ENCODE results near the gene PSMG4. TPM values are rescaled to one million over a fixed set of nuclear protein-coding genes. Genes with fewer than 3 reads are reported as not detected.

Gene PSMG4
- total and polyA plus RNA-seq, 9 donors, result 10.3 to 16.3 (median 12.7) TPM

DNA sequence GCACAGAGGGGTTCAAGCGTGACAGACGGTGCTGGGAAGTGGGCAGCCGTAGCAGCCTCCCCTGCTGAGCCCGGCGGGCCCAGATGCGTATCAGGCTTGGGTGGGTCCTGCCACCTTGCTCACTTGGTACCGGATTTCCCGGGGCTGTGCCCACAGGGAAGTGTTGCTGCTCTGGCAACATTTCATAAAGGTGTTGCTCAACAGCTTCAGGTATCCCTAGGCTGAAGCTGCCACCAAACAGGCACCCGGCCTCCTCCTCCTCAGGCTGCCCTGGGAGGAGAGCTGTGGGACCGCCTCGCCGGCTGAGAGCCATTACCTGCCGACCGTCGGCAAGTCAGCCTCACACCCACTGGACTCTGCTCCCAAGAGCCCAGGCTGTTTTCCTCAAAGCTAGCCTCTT, 11.5 kb downstream of the PSMG4 start:
- DNase-seq, result no peak
- Histone ChIP-seq H3K4me1 (ENCODE audit: control insufficient read depth, insufficient read depth, low read length) (peaks cover 16% of the 10 kb centered on the region), H3K4me3 (ENCODE audit: low read length) (no peak overlapping the region), H3K27ac (ENCODE audit: low read length) (no peak overlapping the region), H3K27me3 (ENCODE audit: control insufficient read depth, insufficient read depth, low read length) (no peaks in the 10 kb centered on the region), H3K36me3 (ENCODE audit: control insufficient read depth, insufficient read depth, low read length) (peaks cover 49% of the 10 kb centered on the region), H3K9me3 (replicated peaks; ENCODE audit: control insufficient read depth, low read depth, low read length) (no peaks in the 10 kb centered on the region)
- WGBS (ENCODE audit: insufficient coverage), result 83% methylated on average over 9 of the region's 15 CpGs

DNA sequence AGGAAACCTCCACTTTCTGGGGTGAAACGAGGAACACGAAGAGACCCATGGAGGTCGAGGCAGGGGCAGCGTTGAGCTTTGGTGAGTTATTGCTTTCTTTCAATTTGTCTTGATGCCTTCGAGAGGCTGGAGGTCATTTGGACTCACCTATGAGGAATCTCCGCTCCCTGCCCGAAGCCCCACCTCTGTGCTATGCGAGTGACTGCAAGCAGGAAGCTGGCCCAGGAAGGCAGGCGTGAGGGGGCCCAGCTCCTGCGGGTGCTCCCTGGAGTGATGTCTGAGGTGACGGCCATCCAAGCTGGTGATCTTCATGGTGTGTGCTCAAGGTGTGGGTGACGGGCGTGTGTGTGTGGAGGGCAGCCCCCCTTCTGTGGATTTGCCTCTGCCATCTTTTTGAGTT, 13.0 kb downstream of the PSMG4 start:
- H3K27me3 ChIP-seq (ENCODE audit: control insufficient read depth, insufficient read depth, low read length), result no peaks in the 10 kb centered on the region
- H3K36me3 ChIP-seq (ENCODE audit: control insufficient read depth, insufficient read depth, low read length), result peaks cover 47% of the 10 kb centered on the region
- H3K4me1 ChIP-seq (ENCODE audit: control insufficient read depth, insufficient read depth, low read length), result peaks cover 4% of the 10 kb centered on the region
- DNase-seq, result no peak
- H3K4me3 ChIP-seq (ENCODE audit: low read length), result no peak overlapping the region
- no peak overlapping the region for H3K27ac ChIP-seq (ENCODE audit: low read length)
- WGBS (ENCODE audit: insufficient coverage), result 86% methylated on average over 13 of the region's 13 CpGs
- no peaks in the 10 kb centered on the region for H3K9me3 ChIP-seq (replicated peaks; ENCODE audit: control insufficient read depth, low read depth, low read length)

GRCh38 chr6:3272911-3273547, 14.3 kb downstream of the PSMG4 start:
- Histone ChIP-seq H3K27me3 (ENCODE audit: control insufficient read depth, insufficient read depth, low read length) (no peaks in the 10 kb centered on the region), H3K4me1 (ENCODE audit: control insufficient read depth, insufficient read depth, low read length) (no peaks in the 10 kb centered on the region), H3K27ac (ENCODE audit: low read length) (no peak overlapping the region), H3K4me3 (ENCODE audit: low read length) (no peak overlapping the region), H3K9me3 (replicated peaks; ENCODE audit: control insufficient read depth, low read depth, low read length) (no peaks in the 10 kb centered on the region), H3K36me3 (ENCODE audit: control insufficient read depth, insufficient read depth, low read length) (peaks cover 47% of the 10 kb centered on the region)
- WGBS (ENCODE audit: insufficient coverage), result 92% methylated on average over 23 of the region's 32 CpGs
- DNase-seq, result no peak

- WGBS (ENCODE audit: insufficient coverage), result 88% methylated on average over 8 of the region's 9 CpGs
- no peak for DNase-seq
- Histone ChIP-seq H3K4me1 (ENCODE audit: control insufficient read depth, insufficient read depth, low read length) (no peaks in the 10 kb centered on the region), H3K36me3 (ENCODE audit: control insufficient read depth, insufficient read depth, low read length) (peaks cover 43% of the 10 kb centered on the region), H3K9me3 (replicated peaks; ENCODE audit: control insufficient read depth, low read depth, low read length) (no peaks in the 10 kb centered on the region), H3K4me3 (ENCODE audit: low read length) (no peak overlapping the region), H3K27ac (ENCODE audit: low read length) (no peak overlapping the region), H3K27me3 (ENCODE audit: control insufficient read depth, insufficient read depth, low read length) (no peaks in the 10 kb centered on the region)
Measured at GRCh38 chr6:3273707-3274521, 15.2 kb downstream of the PSMG4 start.

DNA sequence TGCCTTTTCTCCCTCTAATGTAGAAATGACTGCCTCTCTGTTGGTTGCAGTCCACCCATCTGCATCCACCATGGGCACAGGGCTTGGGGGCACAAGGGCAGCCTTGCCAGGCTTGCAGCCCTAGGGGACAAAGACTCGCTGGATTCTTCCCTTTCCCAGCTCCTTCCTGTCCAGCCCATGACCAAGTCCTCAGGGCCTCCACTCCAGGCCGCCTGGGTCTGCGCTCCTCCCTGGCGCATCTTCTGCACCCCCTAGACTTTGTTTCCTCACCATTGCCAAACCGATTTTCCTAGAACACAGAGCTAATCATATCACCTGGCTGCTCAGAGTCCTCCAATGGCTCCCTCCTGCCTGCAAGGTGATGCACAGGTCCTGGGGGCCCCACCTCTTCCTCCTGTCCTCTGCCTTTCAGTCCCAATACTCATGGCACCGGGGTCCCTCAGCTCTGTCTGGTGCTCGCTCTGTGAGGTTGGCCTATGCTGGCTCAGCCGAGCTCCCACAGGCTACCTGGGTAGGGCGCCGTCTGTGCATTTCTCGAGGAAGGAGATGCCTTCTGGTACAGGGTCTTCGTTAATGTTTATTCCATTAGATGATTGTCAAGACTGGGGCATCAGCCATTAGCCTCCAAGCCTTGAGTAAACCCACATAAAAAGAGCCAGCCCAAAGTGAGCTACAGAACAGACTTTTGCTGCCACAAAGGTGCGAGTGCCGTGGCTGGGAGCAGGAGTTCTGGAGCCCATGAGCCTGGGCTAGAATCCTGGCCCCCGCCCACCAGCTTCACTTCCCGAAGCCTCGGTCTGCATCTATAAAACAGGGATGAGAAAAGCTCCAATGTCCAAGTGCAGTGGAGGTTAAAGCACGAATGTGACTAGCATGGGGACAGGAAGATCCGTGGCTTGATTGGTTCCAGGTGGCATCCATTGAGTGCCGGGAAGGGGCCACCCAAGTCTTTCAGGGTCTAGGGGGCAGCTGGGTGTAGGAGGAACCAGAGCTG, 17.7 kb downstream of the PSMG4 start:
- Histone ChIP-seq H3K4me1 (ENCODE audit: control insufficient read depth, insufficient read depth, low read length) (peaks cover 5% of the 10 kb centered on the region), H3K4me3 (ENCODE audit: low read length) (no peak overlapping the region), H3K9me3 (replicated peaks; ENCODE audit: control insufficient read depth, low read depth, low read length) (no peaks in the 10 kb centered on the region), H3K27me3 (ENCODE audit: control insufficient read depth, insufficient read depth, low read length) (no peaks in the 10 kb centered on the region), H3K27ac (ENCODE audit: low read length) (no peak overlapping the region), H3K36me3 (ENCODE audit: control insufficient read depth, insufficient read depth, low read length) (peaks cover 21% of the 10 kb centered on the region)
- WGBS (ENCODE audit: insufficient coverage), result 67% methylated on average over 20 of the region's 20 CpGs
- no peak for DNase-seq

DNA sequence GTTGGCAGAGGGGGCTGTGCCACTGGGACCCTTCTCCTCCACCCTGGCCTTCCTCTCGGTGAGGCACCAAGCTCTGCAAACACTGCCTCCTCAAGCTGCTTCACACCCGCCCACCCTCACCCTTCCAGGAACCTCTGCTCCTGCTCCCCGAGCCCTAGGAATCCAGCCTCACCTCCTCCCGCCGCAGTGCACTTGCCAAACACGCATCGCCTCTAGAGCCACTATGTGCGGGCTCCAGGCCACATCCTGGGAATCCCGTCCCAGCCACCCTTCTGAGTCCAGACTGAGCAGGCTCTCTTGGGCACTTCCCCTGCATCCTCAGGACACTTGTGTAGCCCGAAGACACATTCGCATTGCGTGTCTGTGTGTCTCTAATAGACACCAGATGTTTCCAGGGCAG, 18.5 kb downstream of the PSMG4 start:
- WGBS (ENCODE audit: insufficient coverage), result 67% methylated on average over 12 of the region's 12 CpGs

DNA sequence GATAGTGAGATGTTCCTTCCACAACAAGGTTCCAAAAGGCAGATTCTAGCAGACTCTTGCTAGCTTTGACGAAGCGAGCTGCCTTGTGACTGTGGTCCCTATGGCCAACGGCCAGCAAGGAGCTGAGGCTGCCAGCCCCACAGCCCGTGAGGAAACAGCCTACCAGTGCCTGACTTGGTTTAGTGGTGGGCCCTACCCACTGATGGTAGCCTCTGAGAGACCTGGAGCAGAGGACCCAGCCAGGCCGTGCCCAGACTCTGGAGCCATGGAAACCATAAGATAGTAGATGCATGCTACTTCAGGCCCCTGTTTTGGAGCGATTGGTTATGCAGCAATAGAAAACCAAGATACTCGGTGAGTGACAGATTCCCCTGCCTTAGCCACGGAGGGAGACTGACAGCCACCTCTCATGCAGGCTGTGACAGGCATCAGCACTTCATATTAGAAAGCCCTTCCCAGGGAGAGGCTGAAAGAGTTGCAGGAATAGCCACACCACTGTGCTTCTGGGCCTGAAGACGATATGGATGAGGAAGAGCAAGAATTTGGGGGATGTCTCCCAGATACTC, 19.2 kb downstream of the PSMG4 start:
- Histone ChIP-seq H3K4me1 (ENCODE audit: control insufficient read depth, insufficient read depth, low read length) (peaks cover 18% of the 10 kb centered on the region), H3K36me3 (ENCODE audit: control insufficient read depth, insufficient read depth, low read length) (peaks cover 11% of the 10 kb centered on the region), H3K4me3 (ENCODE audit: low read length) (no peak overlapping the region), H3K27me3 (ENCODE audit: control insufficient read depth, insufficient read depth, low read length) (no peaks in the 10 kb centered on the region), H3K9me3 (replicated peaks; ENCODE audit: control insufficient read depth, low read depth, low read length) (no peaks in the 10 kb centered on the region), H3K27ac (ENCODE audit: low read length) (no peak overlapping the region)
- DNase-seq, result no peak
- WGBS (ENCODE audit: insufficient coverage), result 78% methylated on average over 6 of the region's 9 CpGs

More for the DNA sequence above, 18.5 kb downstream of the PSMG4 start:
- no peak for DNase-seq
- H3K27ac ChIP-seq (ENCODE audit: low read length), result no peak overlapping the region
- H3K27me3 ChIP-seq (ENCODE audit: control insufficient read depth, insufficient read depth, low read length), result no peaks in the 10 kb centered on the region
- peaks cover 13% of the 10 kb centered on the region for H3K36me3 ChIP-seq (ENCODE audit: control insufficient read depth, insufficient read depth, low read length)
- H3K4me3 ChIP-seq (ENCODE audit: low read length), result no peak overlapping the region
- H3K4me1 ChIP-seq (ENCODE audit: control insufficient read depth, insufficient read depth, low read length), result peaks cover 13% of the 10 kb centered on the region
- no peaks in the 10 kb centered on the region for H3K9me3 ChIP-seq (replicated peaks; ENCODE audit: control insufficient read depth, low read depth, low read length)

DNA sequence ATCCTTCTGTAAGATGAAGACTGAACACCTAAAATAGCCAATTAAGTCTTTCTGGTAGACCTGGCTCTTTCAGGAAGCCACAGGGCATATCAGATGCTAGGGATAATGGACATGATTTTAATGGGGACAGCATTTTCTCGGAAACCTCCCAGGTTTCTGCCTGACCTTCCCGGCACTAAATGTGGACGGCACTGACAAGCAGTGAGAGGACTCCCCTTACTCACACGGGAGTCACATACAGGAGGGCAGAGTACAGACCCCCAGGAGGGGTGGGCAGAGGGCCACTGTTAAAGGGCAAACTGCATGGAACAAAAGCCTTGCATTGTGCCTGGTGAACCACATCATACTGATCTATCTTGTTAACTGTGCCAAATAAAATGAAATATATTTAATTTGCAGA, 19.9 kb downstream of the PSMG4 start:
- DNase-seq, result no peak
- Histone ChIP-seq H3K27me3 (ENCODE audit: control insufficient read depth, insufficient read depth, low read length) (no peaks in the 10 kb centered on the region), H3K4me1 (ENCODE audit: control insufficient read depth, insufficient read depth, low read length) (peaks cover 23% of the 10 kb centered on the region), H3K9me3 (replicated peaks; ENCODE audit: control insufficient read depth, low read depth, low read length) (no peaks in the 10 kb centered on the region), H3K27ac (ENCODE audit: low read length) (no peak overlapping the region), H3K4me3 (ENCODE audit: low read length) (no peak overlapping the region), H3K36me3 (ENCODE audit: control insufficient read depth, insufficient read depth, low read length) (peaks cover 16% of the 10 kb centered on the region)
- WGBS (ENCODE audit: insufficient coverage), result 83% methylated on average over 1 of the region's 4 CpGs

- Histone ChIP-seq H3K27ac (ENCODE audit: low read length) (no peak overlapping the region), H3K9me3 (replicated peaks; ENCODE audit: control insufficient read depth, low read depth, low read length) (no peaks in the 10 kb centered on the region), H3K4me3 (ENCODE audit: low read length) (no peak overlapping the region), H3K27me3 (ENCODE audit: control insufficient read depth, insufficient read depth, low read length) (no peaks in the 10 kb centered on the region), H3K4me1 (ENCODE audit: control insufficient read depth, insufficient read depth, low read length) (peaks cover 37% of the 10 kb centered on the region), H3K36me3 (ENCODE audit: control insufficient read depth, insufficient read depth, low read length) (peaks cover 18% of the 10 kb centered on the region)
- no peak for DNase-seq
- WGBS (ENCODE audit: insufficient coverage), result 85% methylated on average over 9 of the region's 14 CpGs
Measured at GRCh38 chr6:3280091-3280490, 21.3 kb downstream of the PSMG4 start.

Measured in muscle of leg (tissue), 11 donors.